ENCODE data around the gene PTPRCAP.

Gene PTPRCAP

GRCh38 chr11:67395555-67396258 is 41.8 kb downstream of the PTPRCAP start:
- DNase-seq = no peak

GRCh38 chr11:67393990-67394389 is 43.5 kb downstream of the PTPRCAP start:
- DNase-seq = no peak

- DNase-seq = no peak
Measured at GRCh38 chr11:67393437-67393836, 44.0 kb downstream of the PTPRCAP start.

- no peak for DNase-seq
Measured at GRCh38 chr11:67392183-67392715, 45.2 kb downstream of the PTPRCAP start.

GRCh38 chr11:67391304-67392182 is 45.9 kb downstream of the PTPRCAP start, which contains the start of gene RAD9A:
Gene RAD9A, plus strand, starts transcription at chr11:67391986. Its CDS starts 59 bp downstream, at chr11:67392045.
- DNase-seq = peak; percentile 82 to 91 (median 86)

- DNase-seq = no peak
Measured at GRCh38 chr11:67390947-67391303, 46.6 kb downstream of the PTPRCAP start.

- peak; percentile 18 to 46 (median 35) for DNase-seq
Measured at GRCh38 chr11:67389477-67389876, 48.0 kb downstream of the PTPRCAP start.

GRCh38 chr11:67387518-67387917 is 50.0 kb downstream of the PTPRCAP start:
- DNase-seq = no peak

- DNase-seq = no peak
Measured at GRCh38 chr11:67387069-67387468, 50.4 kb downstream of the PTPRCAP start.

Measured in activated CD4-positive, CD25-positive, alpha-beta regulatory T cell (primary cell).